GM18907 (cell line): Measurements from ENCODE around the gene ZBTB46.
"Not testable (repeated sequence)": the region's sequence is repeated elsewhere in the genome, so short reads cannot be mapped to it uniquely, and the experiment has no call there.

Source experiments
- ATAC-seq: cut with Tn5 transposase; IDR thresholded peaks from one replicate; pipeline ENCODE4 v1.9.1; 2021; ENCODE audit warnings: mild to moderate bottlenecking, moderate library complexity; ENCODE audit not compliant: unreplicated experiment

Gene ZBTB46, protein sequence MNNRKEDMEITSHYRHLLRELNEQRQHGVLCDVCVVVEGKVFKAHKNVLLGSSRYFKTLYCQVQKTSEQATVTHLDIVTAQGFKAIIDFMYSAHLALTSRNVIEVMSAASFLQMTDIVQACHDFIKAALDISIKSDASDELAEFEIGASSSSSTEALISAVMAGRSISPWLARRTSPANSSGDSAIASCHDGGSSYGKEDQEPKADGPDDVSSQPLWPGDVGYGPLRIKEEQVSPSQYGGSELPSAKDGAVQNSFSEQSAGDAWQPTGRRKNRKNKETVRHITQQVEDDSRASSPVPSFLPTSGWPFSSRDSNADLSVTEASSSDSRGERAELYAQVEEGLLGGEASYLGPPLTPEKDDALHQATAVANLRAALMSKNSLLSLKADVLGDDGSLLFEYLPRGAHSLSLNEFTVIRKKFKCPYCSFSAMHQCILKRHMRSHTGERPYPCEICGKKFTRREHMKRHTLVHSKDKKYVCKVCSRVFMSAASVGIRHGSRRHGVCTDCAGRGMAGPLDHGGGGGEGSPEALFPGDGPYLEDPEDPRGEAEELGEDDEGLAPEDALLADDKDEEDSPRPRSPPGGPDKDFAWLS

DNA sequence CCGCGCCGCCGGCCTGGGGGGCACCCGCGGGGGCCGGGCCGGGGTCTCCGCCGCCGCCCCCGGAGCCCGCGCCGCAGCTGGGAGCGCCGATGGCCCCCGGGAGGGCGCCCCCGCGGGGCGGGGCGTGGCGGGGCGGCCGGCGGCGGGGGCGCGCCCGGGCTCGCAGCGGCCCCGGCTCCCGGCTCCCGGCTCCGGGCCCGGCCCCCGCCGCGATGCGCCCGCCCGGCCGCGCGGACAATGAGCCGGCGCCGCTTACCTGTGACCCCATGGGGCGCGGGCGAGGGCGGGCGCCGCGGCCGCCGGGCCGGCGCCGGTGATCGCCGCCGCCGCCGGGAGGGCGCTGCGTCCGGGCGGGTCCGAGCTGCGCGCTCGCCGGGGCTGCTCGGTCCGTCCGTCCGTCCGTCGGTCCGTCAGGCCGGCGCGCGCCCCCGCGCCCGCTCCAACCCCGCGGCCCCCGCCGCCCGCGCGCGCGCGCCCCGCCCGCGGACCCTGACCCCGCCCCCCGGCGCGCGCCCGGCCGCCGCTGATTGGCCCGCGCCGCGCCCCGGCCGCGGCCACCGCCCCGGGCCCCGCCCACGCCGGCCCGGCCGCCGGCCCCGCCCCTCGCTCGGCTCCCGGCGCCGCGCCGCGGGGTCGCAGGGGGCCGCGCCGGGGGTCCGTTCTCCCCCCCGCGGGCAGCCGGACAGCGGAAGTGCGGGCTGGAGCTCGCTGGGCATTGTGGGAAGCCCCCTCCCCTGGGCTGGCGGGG is at the start of gene ZBTB46:
Gene ZBTB46, minus strand, starts transcription at position 424 of the 748 bp plus-strand sequence. CDS start 40,507 bp downstream, outside the sequence.
- ATAC-seq, result no peak

DNA sequence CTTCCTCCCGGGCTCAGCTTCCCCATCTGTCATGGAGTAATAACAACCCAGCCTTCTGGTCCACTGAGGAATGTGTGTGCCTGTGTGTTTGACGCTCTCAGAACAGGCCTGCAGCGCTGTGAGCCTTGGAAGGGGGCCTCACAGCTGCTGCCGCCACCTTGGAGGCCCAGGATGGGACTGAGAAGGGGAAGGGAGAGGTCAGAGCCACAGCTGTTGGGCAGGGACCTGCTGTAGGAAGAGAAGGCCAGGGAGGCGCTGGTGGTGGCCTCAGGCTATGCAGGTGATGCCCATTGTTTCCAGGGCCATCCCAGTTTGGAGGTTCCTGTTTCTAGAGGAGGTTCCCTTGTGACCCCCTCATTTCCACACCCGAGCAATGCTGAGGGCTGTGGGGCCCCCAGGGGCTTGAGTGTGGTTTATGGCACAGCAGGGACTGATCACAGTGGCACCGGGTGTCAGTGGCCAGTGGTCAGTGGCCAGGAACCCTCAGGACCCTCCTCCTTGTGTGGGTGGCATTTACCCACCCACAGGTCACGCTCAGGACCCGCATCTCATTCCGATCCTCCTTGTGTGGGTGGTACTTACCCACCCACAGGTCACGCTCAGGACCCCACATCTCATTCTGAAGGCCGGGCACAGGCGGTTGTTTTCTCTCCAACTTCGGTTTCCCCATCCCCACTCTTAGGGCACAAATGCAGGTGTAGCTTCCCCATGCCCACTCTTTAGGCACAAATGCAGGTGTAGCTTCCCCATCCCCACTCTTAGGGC is 48.0 kb upstream of the ZBTB46 start:
- ATAC-seq, result no peak

DNA sequence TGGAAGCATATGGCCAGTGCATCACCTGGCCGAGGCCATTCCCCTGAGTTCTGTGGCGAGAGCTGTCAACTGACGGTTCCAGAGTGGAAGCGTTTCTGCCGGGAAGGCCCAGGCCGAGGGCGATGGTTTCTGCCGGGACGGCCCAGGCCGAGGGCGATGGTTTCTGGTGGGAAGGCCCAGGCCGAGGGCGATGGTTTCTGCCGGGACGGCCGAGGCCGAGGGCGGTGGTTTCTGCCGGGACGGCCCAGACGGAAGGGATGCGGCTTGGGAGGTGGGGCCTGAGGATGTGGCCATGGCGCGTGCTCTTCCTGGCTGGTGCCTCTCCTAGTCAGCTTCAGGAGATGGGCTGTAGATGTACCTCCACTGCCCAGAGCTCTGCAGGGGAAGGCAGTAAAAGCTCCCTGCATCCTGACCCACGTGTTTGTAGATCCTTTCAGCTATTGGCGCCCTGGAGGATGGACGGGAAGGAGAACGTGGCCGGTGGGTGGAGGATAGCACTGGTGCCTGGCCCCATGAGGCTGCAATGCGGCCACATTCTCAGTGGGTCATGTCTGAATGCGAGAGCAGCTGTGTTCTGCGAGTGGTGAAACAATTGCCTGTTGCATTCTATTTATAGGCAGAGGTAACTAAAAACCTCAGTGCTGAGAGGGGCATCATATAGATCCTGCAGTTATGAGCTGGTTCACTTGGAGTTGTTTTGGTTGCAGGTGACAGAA is 46.8 kb upstream of the ZBTB46 start:
- ATAC-seq, result no peak

DNA sequence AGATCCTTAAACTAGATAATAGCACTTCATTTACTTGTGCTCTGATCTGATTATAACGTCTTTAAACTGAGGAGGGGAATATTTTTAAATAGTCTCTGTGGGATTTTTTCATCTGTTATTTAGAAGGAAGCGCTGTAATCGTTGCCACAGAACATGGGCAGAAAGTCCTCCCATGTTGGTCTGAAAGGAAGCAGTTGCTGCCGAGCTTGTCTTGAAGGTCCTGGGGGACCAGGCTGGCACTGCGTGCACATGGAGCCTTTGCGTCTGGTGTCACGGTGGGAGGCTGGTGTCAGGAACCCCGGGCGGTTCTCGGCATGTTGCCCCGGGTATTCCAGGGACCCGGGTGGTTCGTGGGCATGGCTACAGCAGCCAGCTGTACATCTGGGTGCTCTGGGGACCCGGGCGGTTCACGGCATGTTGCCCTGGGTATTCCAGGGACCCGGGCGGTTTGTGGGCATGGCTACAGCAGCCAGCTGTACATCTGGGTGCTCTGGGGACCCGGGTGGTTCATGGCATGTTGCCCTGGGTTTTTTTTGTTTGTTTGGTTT is 45.5 kb upstream of the ZBTB46 start:
- no peak for ATAC-seq

DNA sequence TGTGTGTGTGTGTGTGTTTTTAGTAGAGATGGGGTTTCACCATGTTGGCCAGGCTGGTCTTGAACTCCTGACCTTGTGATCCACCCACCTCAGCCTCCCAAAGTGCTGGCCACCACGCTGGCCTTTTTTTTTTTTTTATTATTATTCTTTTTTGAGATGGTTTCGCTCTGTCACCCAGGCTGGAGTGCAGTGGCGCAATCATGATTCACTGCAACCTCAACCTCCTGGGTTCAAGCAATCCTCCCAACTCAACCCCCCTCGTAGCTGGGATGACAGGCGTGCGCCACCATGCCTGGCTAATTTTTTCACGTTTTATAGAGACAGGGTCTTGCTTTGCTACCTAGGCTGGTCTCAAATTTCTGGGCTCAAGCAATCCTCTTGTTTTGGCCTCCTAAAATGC is 43.2 kb upstream of the ZBTB46 start:
- not testable (repeated sequence) for ATAC-seq

DNA sequence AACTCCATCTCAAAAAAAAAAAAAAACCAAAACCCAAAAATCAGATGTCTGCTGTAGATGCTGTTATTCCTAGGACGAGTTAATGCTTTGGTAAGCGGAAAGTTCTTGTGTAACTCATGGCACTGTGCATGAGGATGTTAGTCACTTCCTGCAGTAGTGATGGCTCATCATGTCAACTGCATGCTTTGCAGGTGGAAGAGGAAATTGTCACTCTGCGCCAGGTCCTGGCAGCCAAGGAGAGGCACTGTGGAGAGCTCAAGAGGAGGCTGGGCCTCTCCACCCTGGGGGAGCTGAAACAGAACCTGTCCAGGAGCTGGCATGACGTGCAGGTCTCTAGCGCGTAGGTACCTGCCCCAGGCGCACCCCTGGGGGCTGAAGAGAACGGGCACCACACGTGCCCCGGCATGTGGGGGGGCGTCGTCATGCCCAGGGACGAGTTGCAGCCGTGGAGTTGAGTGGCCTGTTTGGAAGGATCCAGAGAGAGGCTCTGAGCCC is 42.5 kb upstream of the ZBTB46 start:
- ATAC-seq, result no peak

DNA sequence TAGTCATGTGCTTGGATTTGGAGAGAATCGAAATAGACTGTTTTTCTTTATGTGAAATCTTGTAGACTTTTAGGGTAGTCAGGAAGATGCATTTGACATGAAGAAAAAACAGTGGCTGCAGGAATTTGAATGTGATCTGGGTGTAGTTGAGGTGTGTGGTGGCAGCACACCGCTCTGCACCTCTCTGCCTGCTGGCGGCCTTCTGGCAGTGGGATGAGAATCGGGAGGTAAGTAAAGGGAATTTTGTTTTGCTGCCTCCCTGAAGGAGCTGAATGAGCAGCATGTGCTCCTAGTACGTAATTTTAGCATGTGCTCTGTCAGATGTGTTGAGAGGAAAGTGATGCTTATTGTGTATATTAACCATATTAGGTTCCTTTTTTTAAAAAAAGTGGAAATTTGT is 37.2 kb upstream of the ZBTB46 start:
- no peak for ATAC-seq

DNA sequence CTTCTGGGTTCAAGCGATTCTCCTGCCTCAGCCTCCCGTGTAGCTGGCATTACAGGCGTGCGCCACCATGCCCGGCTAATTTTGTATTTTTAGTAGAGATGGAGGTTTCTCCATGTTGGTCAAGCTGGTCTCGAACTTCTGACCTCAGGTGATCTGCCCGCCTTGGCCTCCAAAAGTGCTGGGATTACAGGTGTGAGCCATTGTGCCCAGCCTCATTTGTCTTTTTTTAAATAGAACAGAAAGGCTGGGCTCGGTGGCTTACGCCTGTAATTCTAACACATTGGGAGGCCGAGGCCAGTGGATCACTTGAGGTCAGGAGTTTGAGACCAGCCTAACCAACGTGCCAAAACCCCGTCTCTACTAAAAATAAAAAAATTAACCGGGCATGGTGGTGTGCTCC is 36.0 kb upstream of the ZBTB46 start:
- ATAC-seq, result not testable (repeated sequence)

DNA sequence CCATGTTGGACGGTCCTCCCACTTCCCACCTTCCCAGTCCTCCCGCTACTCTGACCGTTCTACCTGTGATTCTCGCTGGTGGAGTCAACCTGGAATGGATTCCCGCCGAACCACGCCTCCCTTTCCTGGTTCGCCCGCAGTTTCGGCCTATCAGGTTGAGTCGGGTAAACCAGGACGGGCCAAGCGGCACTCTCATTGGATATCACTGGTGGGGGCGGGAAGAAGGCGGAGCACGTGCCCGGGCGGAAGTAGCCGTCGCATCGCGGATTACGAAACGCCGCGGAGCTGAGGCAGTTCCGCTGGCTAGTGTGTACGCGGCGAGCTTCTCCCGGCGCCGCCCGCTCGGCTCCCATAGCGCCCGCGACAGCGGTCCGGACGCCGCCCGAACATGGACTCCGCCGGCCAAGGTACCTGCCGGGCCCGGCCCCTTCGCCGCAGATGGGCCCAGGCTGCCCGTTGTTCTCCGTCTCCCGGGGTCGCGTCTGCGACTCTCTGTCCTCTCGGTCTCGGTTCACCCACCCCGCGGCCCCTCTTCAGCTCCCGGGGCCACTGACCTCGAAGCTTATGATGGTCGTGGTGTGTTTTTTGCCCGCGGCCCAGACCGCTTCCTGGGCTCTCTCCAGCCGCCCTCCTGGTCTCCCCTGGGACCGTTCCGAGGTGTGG is 34.0 kb upstream of the ZBTB46 start, which contains the start of gene TPD52L2:
Gene TPD52L2, plus strand, starts transcription at position 293 of the 663 bp plus-strand sequence. Its CDS starts 96 bp downstream, at position 389.
- peak; percentile 69 for ATAC-seq

DNA sequence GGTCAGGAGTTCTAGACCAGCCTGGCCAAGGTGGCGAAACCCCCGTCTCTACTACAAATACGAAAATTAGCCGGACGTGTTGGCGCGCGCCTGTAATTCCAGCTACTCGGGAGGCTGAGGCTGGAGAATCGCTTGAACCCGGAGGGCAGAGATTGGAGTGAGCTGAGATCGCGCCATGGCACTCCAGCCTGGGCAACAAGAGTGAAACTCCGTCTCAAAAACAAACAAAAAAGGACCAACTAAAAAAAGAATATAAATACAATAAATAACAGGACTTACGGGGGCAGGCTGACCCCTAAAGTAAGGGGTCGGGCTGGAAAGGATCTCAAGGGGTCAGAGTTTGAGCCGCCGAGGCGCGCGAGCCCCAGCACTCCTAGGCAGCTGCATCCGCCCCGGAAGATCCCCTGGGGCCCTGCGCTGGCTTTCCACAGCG is 33.5 kb upstream of the ZBTB46 start:
- peak; percentile 1 for ATAC-seq

DNA sequence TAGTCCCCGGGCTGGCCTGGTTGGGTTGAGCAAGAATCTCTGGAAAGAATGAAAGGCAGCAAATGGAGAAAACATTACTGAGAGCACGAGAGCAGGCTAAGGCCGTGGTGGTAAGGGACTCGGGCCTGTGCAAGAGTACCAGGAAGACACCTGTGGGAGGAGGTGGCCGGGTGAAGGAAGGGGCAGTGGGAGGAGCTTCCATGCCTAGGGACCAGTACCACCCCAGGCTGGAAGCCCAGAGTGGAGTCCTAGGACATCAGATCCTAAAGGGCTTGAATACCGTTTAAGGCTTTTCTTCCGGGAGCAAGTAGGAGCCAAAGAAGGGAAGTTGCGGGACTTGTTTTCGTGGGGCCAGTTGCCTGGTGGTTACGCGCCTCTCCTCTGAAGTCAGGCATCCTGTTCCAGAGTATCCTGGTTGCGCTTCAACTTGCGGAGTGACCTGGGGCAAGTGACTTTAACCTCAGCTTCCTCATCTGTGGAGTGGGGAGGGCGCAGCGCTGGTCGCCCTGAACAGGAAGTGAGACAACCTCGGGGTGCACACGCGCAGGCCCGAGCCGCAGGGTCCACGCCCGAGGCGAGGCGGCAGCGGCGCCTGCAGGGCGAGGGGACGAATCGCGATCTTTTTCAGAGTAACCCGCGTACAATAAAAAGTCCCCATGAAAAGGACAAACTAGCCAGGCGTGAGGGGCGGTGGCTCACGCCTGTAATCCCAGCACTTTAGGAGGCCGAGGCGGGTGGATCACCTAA is 32.9 kb upstream of the ZBTB46 start:
- peak; percentile 66 for ATAC-seq

DNA sequence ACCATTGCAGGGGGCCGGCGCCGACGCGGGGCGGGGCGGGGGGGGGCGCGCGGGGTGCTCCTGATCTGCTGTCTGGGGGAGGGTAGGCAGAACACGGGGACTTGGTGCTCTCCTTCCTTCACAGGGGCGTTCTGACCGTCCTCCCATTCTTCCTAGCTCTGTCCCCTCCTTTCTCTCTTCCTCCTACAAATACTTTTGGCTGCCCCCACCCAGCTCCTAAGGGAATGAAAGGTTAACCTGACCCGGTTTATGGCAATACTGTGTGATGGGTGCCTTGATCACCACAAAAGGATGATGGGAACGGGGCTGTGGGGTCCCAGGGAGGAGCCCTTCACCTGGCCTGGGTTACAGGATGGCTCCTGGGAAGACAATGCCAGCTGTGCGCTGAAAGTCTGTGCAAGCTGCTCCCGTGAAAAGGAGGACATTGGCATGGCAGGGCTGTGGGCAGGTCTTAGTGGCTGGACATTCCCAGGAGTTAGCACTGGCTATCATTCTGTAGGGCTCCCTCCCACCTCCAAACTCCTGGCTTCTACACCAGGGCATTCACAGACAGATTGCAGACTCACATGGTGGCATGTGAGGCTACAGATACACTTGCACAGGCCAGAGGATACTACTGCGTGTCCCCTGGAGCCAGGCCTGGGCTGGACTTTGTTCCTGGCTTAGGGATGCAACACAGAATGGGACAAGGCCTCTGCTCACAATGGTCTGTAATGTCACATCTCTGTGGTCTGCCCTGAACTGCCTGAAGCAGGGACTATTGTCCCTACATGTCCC is 32.1 kb upstream of the ZBTB46 start:
- no peak for ATAC-seq

DNA sequence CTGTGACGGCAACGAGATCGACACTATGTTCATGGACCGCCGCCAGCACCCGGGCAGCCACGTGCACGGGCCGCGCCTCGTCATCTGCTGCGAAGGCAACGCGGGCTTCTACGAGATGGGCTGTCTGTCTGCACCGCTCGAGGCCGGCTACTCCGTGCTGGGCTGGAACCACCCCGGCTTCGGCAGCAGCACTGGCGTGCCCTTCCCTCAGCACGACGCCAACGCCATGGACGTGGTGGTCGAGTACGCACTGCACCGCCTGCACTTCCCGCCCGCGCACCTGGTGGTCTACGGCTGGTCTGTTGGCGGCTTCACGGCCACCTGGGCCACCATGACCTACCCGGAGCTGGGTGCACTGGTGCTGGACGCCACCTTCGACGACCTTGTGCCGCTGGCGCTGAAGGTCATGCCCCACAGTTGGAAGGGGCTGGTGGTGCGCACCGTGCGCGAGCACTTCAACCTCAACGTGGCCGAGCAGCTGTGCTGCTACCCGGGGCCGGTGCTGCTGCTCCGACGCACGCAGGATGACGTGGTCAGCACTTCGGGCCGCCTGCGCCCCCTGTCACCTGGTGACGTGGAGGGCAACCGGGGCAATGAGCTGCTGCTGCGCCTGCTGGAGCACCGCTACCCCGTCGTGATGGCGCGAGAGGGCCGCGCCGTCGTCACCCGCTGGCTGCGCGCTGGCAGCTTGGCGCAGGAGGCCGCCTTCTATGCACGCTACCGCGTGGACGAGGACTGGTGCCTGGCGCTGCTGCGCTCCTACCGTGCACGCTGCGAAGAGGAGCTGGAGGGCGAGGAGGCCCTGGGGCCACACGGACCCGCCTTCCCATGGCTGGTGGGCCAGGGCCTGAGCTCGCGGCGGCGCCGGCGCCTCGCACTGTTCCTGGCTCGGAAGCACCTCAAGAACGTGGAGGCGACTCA is 31.2 kb upstream of the ZBTB46 start:
- no peak for ATAC-seq

DNA sequence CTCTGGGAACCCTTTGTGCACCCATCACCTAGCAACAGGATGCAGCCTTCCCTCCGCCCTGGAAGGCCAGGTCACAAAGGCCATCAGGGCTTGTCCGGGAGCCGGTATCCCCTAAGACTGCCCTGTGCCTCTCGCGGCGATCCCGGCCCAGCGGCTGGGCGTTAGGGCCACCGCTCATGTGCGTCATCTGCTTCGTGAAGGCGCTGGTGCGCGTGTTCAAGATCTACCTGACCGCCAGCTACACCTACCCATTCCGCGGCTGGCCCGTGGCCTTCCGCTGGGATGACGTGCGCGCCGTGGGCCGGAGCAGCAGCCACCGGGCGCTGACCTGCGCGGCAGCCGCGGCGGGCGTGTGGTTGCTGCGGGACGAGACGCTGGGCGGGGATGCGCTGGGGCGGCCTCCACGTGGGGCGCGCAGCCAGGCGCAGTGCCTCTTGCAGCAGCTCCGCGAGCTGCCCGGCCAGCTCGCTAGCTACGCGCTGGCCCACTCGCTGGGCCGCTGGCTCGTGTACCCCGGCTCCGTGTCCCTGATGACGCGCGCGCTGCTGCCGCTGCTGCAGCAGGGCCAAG is 30.4 kb upstream of the ZBTB46 start, which contains the start of gene ABHD16B:
Gene ABHD16B, plus strand, starts transcription at position 134 of the 570 bp plus-strand sequence. Its CDS starts 43 bp downstream, at position 177.
- ATAC-seq, result no peak

DNA sequence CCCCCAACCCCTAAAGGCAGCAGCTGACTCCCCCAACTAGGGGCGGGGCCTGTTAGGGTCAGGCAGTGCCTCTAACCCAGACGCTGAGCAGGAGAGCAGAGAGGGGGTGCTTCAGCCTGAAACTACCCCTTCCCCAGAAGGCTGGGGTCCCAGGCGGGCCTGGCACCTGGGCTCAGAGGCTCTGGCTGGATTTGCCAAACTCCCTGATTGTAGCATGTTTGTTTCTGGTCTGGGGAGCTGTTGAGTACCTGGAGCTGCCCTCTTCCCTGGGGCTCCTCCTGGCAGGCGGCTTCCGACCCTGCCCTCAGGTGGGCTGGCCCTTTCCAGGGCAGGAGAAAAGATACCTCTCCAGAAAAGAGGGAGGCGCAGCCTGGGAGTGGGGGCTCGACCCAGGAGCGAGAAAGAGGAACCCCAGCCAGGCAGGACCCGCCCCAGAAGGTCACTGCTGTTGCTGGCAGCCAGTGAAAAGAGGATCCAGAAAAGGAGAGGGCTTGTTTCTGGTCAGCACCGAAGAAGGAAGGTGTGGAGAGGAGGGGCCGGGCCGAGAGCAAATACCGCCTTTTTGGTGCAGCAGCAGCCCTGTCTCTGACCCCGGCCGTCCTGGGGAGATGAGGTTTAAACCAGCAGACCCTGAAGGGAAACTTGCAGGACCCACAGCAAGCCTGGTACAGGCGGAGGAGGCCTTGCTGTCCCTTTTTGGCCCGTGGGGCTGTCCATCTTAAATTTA is 29.4 kb upstream of the ZBTB46 start:
- no peak for ATAC-seq
